ENCODE results near the gene MELK. TPM values are rescaled to one million over a fixed set of nuclear protein-coding genes. Genes with fewer than 3 reads are reported as not detected.
A peak's percentile ranks its signal among the peaks of the same experiment; 100 is the strongest.

The MELK gene
- total and polyA plus RNA-seq, 2 experiments from 2014 or later: 11.5 to 17.4 TPM

- H3K27me3 ChIP-seq: no peaks in the 10 kb centered on the region
- no peak overlapping the region for H3K4me3 ChIP-seq
- peaks cover 3% of the 10 kb centered on the region for H3K36me3 ChIP-seq
- H3K27ac ChIP-seq: no peak overlapping the region
- no peak for DNase-seq (ENCODE audit: low read depth in 1 of 2, low spot score in 1 of 2)
- no peaks in the 10 kb centered on the region for H3K9me3 ChIP-seq (ENCODE audit: low read depth)
- TF ChIP-seq CTCF (IDR thresholded peaks at IDR 0.05; ENCODE audit: low read depth, low read length): no peak
- no peaks in the 10 kb centered on the region for H3K4me1 ChIP-seq (ENCODE audit: low read depth)
Observed at GRCh38 chr9:36609306-36609705, 36.6 kb downstream of the MELK start.

GRCh38 chr9:36622121-36622520, 49.4 kb downstream of the MELK start:
- DNase-seq (ENCODE audit: low read depth in 1 of 2, low spot score in 1 of 2): no peak
- Histone ChIP-seq H3K27ac (no peak overlapping the region), H3K36me3 (no peaks in the 10 kb centered on the region), H3K4me3 (no peak overlapping the region), H3K4me1 (ENCODE audit: low read depth) (no peaks in the 10 kb centered on the region), H3K9me3 (ENCODE audit: low read depth) (no peaks in the 10 kb centered on the region), H3K27me3 (no peaks in the 10 kb centered on the region)
- no peak for TF ChIP-seq CTCF (IDR thresholded peaks at IDR 0.05; ENCODE audit: low read depth, low read length)

- H3K27ac ChIP-seq: no peak overlapping the region
- H3K4me3 ChIP-seq: no peak overlapping the region
- no peaks in the 10 kb centered on the region for H3K4me1 ChIP-seq (ENCODE audit: low read depth)
- no peaks in the 10 kb centered on the region for H3K27me3 ChIP-seq
- no peaks in the 10 kb centered on the region for H3K9me3 ChIP-seq (ENCODE audit: low read depth)
- DNase-seq (ENCODE audit: low read depth in 1 of 2, low spot score in 1 of 2): peak in 1 of 2 donors; percentile 25
- H3K36me3 ChIP-seq: no peaks in the 10 kb centered on the region
- TF ChIP-seq CTCF (IDR thresholded peaks at IDR 0.05; ENCODE audit: low read depth, low read length): no peak
Observed at GRCh38 chr9:36623280-36623679, 50.6 kb downstream of the MELK start.

GRCh38 chr9:36625006-36625615, 52.4 kb downstream of the MELK start:
- peak in 1 of 2 donors; percentile 82 for DNase-seq (ENCODE audit: low read depth in 1 of 2, low spot score in 1 of 2)
- Histone ChIP-seq H3K36me3 (no peaks in the 10 kb centered on the region), H3K4me3 (no peak overlapping the region), H3K27me3 (no peaks in the 10 kb centered on the region), H3K9me3 (ENCODE audit: low read depth) (no peaks in the 10 kb centered on the region), H3K27ac (no peak overlapping the region), H3K4me1 (ENCODE audit: low read depth) (no peaks in the 10 kb centered on the region)
- no peak for TF ChIP-seq CTCF (IDR thresholded peaks at IDR 0.05; ENCODE audit: low read depth, low read length)

GRCh38 chr9:36632892-36633291, 60.2 kb downstream of the MELK start:
- DNase-seq (ENCODE audit: low read depth in 1 of 2, low spot score in 1 of 2): peak; percentile 21 to 60
- H3K36me3 ChIP-seq: no peaks in the 10 kb centered on the region
- TF ChIP-seq CTCF (IDR thresholded peaks at IDR 0.05; ENCODE audit: low read depth, low read length): peak; percentile 62
- no peaks in the 10 kb centered on the region for H3K4me1 ChIP-seq (ENCODE audit: low read depth)
- no peak overlapping the region for H3K27ac ChIP-seq
- no peaks in the 10 kb centered on the region for H3K27me3 ChIP-seq
- no peak overlapping the region for H3K4me3 ChIP-seq
- H3K9me3 ChIP-seq (ENCODE audit: low read depth): no peaks in the 10 kb centered on the region
